DOHH2 (cell line): ENCODE data around the gene ZYX.

Experiments
- H3F3A ChIP-seq: fragments of 200-600 bp; sonication (generic), shearing (Covaris generic); 2 replicates; pipeline ENCODE4 v1.6.0; 2016; ENCODE audit warnings: antibody characterized with exemption, mild to moderate bottlenecking; ENCODE audit not compliant: control insufficient read depth, insufficient read depth
- H3K27ac ChIP-seq: fragments of 200-600 bp; sonication (generic); 2 replicates; pipeline ENCODE4 v1.5.1; 2014; ENCODE audit warnings: low read depth, mild to moderate bottlenecking, low read length, moderate library complexity
- H3K27me3 ChIP-seq: fragments of 200-600 bp; sonication (generic); 2 replicates; pipeline ENCODE4 v1.6.1; 2014; ENCODE audit warnings: mild to moderate bottlenecking, low read length, mixed read lengths; ENCODE audit not compliant: control insufficient read depth
- H3K36me3 ChIP-seq: fragments of 200-600 bp; sonication (generic); 2 replicates; pipeline ENCODE4 v1.6.1; 2014; ENCODE audit warnings: mild to moderate bottlenecking, low read length, moderate library complexity, mixed read lengths; ENCODE audit not compliant: control insufficient read depth
- H3K4me1 ChIP-seq: fragments of 200-600 bp; sonication (generic); 2 replicates; pipeline ENCODE4 v1.6.1; 2014; ENCODE audit warnings: mild to moderate bottlenecking, low read length, mixed read lengths; ENCODE audit not compliant: control insufficient read depth
- H3K4me2 ChIP-seq: fragments of 200-600 bp; sonication (generic); 2 replicates; pipeline ENCODE4 v1.6.0; 2014; ENCODE audit warnings: mild to moderate bottlenecking, low read length, moderate library complexity
- H3K4me3 ChIP-seq: fragments of 200-600 bp; sonication (generic); 2 replicates; pipeline ENCODE4 v1.5.1; 2014; ENCODE audit warnings: mild to moderate bottlenecking, low read length, mixed read lengths
- H3K79me2 ChIP-seq: fragments of 200-600 bp; sonication (generic); 2 replicates; pipeline ENCODE4 v1.6.1; 2014; ENCODE audit warnings: mild to moderate bottlenecking, low read length, mixed read lengths; ENCODE audit not compliant: control insufficient read depth
- H3K9me2 ChIP-seq: fragments of 200-600 bp; sonication (generic); replicated peaks from 2 replicates; pipeline ENCODE4 v1.6.1; 2014; ENCODE audit warnings: mild to moderate bottlenecking, low read length, mixed read lengths; ENCODE audit not compliant: control insufficient read depth
- H3K9me3 ChIP-seq: fragments of 200-600 bp; sonication (generic); 2 replicates; pipeline ENCODE4 v1.6.1; 2014; ENCODE audit warnings: antibody characterized with exemption, low read length, mixed read lengths; ENCODE audit not compliant: control insufficient read depth, insufficient read depth
- H4K20me1 ChIP-seq: fragments of 200-600 bp; sonication (generic); 2 replicates; pipeline ENCODE4 v1.6.0; 2014; ENCODE audit warnings: low read depth, mild to moderate bottlenecking, antibody characterized with exemption, low read length, moderate library complexity; ENCODE audit not compliant: control insufficient read depth, insufficient read depth
- EZH2phosphoT487 ChIP-seq: fragments of 200-600 bp; sonication (generic); IDR thresholded peaks from 2 replicates; pipeline ENCODE4 v1.6.1; 2017; ENCODE audit warnings: borderline replicate concordance, mild to moderate bottlenecking, antibody characterized with exemption, low read length, moderate library complexity, mixed read lengths
- TF ChIP-seq, protein P1 (sequence below): fragments of 200-600 bp; sonication (generic); IDR thresholded peaks from one replicate; pipeline ENCODE4 v1.5.1; 2014; ENCODE audit warnings: antibody characterized with exemption, mild to moderate bottlenecking, low read depth, low read length; ENCODE audit not compliant: poor library complexity, severe bottlenecking

ZYX gene

DNA sequence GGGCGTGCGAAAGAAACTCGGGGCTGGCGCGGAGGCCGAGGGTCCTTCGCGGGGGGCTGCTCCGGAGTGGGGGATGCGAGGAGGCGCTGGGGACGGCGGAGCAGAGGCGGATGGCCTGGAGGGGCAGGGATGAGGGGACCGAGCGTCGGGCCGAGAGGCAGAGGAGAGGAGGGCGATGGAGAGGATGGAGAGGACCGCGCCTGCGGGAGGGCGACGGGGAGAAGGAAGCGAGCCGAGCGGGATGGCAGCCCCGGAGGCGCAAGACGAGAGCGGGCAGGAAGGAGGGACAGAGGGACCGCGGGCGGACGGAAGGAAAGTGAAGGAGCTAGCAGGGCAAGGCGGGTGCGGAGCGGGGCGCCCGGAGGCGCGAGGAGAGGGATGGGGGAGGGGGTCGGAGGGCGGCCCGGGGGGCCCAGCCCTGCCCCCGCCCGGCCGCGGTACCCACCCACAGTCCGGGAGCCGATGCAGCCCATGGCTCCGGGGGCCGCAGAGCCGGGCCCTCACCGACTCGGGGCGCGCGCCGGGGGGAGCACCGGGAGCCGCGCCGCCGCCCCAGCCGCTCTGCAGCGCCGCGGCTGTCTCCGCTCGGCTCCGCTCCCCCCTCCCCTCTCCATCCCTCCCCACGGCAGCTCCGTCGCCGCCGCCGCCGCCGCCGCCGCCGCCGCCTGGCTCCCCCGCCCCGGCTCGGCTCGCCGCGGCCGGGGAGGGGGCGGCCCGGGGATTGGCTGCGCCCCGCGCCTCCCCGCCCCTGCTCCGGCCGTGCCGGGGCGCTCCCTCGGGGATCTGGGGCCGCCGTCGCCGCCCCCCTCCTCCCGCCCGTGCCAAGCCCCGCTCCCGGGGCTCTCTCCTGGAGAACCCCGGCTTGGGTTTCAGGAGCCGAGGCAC lies 18.8 kb upstream of the ZYX start, which contains the start of gene FAM131B:
Gene FAM131B, minus strand, starts transcription at position 583 of the 885 bp plus-strand sequence. Its CDS starts 110 bp downstream, at position 473.
- H3K4me3 ChIP-seq, result peak within 1 kb of the TSS; percentile 63
- no peak within 1 kb of the TSS for H3K27ac ChIP-seq

DNA sequence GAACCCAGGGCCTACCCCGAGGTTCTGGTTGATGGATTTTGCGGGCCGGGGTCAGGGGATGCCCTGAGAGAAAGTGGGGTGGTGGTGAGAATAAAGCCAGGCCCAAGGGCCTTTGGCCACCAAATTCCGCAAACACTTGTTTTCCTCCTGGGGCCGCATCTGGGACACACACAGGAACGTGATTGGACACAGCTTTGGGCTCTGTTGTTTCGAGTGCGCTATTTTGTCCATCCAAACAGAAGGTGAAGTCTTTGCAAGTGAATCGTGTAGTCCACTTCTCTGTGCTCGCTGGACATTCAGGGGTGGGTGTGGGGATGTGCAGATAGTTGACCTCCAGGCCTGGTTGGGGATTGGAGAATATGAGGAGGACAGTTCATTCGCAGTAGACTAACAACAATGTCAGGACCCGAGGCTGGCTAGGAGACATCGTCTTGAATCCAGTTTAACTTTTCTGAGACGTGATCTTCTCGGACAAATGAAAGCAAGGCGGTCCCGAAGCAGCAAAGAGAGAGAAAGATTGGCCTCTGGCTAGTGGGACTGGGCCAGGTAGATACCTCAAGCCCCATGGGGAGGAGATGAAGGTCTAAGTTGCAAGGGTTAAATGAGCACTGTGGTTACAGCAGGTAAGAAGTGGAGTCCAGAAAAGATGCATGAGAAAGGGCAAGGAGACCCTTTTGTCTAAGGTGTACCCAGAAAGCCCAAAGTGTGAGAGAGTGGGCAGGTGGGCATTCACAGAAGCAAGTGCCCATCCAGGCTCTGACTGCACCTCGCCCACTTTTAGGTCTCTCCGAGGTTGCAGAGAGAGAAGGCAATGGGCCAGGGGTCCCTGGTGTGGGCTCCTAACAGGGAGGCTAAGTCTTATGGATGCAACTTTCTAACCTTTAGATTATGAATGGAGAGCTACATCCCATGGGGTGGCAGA lies 17.9 kb upstream of the ZYX start:
- peaks cover 7% of the 10 kb centered on the region; the same call in 1 of the 2 replicates for H3K4me1 ChIP-seq
- no peaks in the 10 kb centered on the region for H3K9me3 ChIP-seq
- no peak overlapping the region for H3K4me3 ChIP-seq
- no peaks in the 10 kb centered on the region for H3F3A ChIP-seq
- H3K27ac ChIP-seq, result no peak overlapping the region
- H3K36me3 ChIP-seq, result no peaks in the 10 kb centered on the region
- TF ChIP-seq EZH2phosphoT487, result peak; percentile 91; the same call in 1 of the 2 replicates
- TF ChIP-seq, protein P1, sequence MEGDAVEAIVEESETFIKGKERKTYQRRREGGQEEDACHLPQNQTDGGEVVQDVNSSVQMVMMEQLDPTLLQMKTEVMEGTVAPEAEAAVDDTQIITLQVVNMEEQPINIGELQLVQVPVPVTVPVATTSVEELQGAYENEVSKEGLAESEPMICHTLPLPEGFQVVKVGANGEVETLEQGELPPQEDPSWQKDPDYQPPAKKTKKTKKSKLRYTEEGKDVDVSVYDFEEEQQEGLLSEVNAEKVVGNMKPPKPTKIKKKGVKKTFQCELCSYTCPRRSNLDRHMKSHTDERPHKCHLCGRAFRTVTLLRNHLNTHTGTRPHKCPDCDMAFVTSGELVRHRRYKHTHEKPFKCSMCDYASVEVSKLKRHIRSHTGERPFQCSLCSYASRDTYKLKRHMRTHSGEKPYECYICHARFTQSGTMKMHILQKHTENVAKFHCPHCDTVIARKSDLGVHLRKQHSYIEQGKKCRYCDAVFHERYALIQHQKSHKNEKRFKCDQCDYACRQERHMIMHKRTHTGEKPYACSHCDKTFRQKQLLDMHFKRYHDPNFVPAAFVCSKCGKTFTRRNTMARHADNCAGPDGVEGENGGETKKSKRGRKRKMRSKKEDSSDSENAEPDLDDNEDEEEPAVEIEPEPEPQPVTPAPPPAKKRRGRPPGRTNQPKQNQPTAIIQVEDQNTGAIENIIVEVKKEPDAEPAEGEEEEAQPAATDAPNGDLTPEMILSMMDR, result no peak
- H4K20me1 ChIP-seq, result no peaks in the 10 kb centered on the region
- no peaks in the 10 kb centered on the region for H3K9me2 ChIP-seq
- no peaks in the 10 kb centered on the region for H3K79me2 ChIP-seq
- peak overlapping the region; percentile 16; the same call in 1 of the 2 replicates for H3K4me2 ChIP-seq
- H3K27me3 ChIP-seq, result peaks cover 81% of the 10 kb centered on the region

More for the DNA sequence above, 18.8 kb upstream of the ZYX start, which contains the start of gene FAM131B:
- Histone ChIP-seq H3K4me1 (peaks cover 7% of the 10 kb centered on the region; the same call in 1 of the 2 replicates), H3K36me3 (no peaks in the 10 kb centered on the region), H3K27me3 (peaks cover 79% of the 10 kb centered on the region), H3K79me2 (no peaks in the 10 kb centered on the region), H3K4me2 (peak within 1 kb of the TSS; percentile 85), H3K9me3 (no peaks in the 10 kb centered on the region), H3K9me2 (no peaks in the 10 kb centered on the region), H3F3A (no peaks in the 10 kb centered on the region), H4K20me1 (no peaks in the 10 kb centered on the region)
- TF ChIP-seq EZH2phosphoT487, result peak; percentile 99
- TF ChIP-seq, protein P1, result no peak

DNA sequence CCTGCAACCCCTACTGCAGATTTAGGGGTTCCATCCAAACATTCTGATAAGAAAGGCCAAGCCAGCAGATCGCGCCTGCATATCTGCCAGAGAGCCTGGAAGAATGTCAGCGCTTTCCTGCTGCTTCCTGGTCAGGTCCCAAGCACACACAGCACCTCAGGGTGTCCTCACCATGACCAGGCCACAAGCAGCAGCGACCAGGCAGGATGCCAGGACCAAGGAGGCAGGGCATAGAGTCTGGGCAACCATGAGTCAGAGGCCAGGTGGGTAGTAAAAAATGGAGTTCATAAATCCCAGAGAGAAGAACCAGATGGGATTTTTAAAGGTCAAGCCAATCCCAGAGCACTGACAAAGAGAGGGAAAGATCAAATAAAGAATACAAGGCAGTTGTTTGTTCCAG lies 13.2 kb upstream of the ZYX start:
- no peaks in the 10 kb centered on the region for H3K79me2 ChIP-seq
- H3F3A ChIP-seq, result no peaks in the 10 kb centered on the region
- no peaks in the 10 kb centered on the region for H3K4me1 ChIP-seq
- TF ChIP-seq, protein P1, result no peak
- no peak for TF ChIP-seq EZH2phosphoT487
- peaks cover 43% of the 10 kb centered on the region for H3K27me3 ChIP-seq
- H3K9me2 ChIP-seq, result no peaks in the 10 kb centered on the region
- no peaks in the 10 kb centered on the region for H4K20me1 ChIP-seq
- H3K4me3 ChIP-seq, result no peak overlapping the region
- H3K9me3 ChIP-seq, result no peaks in the 10 kb centered on the region
- H3K4me2 ChIP-seq, result no peak overlapping the region
- no peaks in the 10 kb centered on the region for H3K36me3 ChIP-seq
- no peak overlapping the region for H3K27ac ChIP-seq
